ENCODE data around the gene UBA7. TPM values are rescaled to one million over a fixed set of nuclear protein-coding genes. Genes with fewer than 3 reads are reported as not detected.

Gene UBA7
- total and polyA plus RNA-seq, 2 of the 13 experiments (the other 11 are each of a cell fraction or from before 2014, with no cell fraction given) = 9.5 to 16.5 TPM

DNA sequence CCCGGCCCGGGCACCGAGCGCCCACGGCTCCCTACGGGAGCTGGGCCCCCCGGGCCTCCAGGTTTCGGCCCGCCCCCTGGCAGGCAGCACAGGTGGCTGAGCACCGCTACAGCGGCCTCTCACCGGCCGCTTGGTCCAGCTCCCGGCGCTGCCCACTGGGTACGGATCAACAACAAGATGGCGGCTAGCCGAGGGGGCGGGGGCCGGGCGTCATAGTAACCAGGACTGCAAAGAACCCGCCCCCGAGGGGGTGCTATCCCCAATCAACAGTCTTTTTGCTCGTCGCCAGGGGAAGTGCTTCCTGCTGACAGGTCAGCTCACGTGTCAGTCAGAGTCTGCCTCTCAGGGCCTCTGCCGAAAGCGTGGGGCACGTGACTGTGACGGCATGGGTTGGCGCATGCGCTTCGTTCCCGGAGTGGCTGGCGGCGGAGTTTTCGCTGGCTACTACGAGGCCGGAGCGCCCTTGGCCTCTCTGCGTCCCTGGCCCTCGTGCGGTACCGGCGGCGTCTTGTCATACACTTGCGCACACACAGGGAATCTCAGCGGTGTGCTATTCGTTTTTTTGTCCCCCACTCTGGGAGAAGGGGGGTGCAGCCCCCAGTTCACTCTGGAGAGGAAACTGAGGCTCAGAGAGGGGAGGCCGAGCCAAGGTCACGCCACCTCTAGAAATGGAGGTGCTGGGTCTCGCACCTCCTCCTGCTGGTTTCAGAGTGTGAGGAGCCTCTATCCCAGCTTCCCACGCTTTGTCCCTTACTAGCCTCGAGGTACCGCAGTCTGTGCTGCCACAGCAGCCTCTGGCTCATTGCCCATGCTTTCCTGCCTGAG is 27.2 kb downstream of the UBA7 start, which contains the start of gene IP6K1 (continued):
- TF ChIP-seq MBD4 (IDR thresholded peaks at IDR 0.05; ENCODE audit: borderline replicate concordance, low read length) = no peak
- no peak; the same call in 1 of the 2 replicates for TF ChIP-seq ZNF34 (CRISPR knock-in tag; IDR thresholded peaks at IDR 0.05; ENCODE audit: borderline replicate concordance)
- TF ChIP-seq ZNF224 (CRISPR knock-in tag; IDR thresholded peaks at IDR 0.05) = peak; percentile 52; the same call in 1 of the 2 replicates
- TF ChIP-seq, protein P1, sequence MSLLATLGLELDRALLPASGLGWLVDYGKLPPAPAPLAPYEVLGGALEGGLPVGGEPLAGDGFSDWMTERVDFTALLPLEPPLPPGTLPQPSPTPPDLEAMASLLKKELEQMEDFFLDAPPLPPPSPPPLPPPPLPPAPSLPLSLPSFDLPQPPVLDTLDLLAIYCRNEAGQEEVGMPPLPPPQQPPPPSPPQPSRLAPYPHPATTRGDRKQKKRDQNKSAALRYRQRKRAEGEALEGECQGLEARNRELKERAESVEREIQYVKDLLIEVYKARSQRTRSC (CRISPR knock-in tag; IDR thresholded peaks at IDR 0.05; ENCODE audit: low read depth) = no peak
- peak; percentile 81 for TF ChIP-seq SAP130 (CRISPR knock-in tag; IDR thresholded peaks at IDR 0.05; ENCODE audit: low read depth)
- TF ChIP-seq, protein P2, sequence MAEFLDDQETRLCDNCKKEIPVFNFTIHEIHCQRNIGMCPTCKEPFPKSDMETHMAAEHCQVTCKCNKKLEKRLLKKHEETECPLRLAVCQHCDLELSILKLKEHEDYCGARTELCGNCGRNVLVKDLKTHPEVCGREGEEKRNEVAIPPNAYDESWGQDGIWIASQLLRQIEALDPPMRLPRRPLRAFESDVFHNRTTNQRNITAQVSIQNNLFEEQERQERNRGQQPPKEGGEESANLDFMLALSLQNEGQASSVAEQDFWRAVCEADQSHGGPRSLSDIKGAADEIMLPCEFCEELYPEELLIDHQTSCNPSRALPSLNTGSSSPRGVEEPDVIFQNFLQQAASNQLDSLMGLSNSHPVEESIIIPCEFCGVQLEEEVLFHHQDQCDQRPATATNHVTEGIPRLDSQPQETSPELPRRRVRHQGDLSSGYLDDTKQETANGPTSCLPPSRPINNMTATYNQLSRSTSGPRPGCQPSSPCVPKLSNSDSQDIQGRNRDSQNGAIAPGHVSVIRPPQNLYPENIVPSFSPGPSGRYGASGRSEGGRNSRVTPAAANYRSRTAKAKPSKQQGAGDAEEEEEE (CRISPR knock-in tag; IDR thresholded peaks at IDR 0.05; ENCODE audit: borderline replicate concordance) = no peak
- TF ChIP-seq, protein P3, sequence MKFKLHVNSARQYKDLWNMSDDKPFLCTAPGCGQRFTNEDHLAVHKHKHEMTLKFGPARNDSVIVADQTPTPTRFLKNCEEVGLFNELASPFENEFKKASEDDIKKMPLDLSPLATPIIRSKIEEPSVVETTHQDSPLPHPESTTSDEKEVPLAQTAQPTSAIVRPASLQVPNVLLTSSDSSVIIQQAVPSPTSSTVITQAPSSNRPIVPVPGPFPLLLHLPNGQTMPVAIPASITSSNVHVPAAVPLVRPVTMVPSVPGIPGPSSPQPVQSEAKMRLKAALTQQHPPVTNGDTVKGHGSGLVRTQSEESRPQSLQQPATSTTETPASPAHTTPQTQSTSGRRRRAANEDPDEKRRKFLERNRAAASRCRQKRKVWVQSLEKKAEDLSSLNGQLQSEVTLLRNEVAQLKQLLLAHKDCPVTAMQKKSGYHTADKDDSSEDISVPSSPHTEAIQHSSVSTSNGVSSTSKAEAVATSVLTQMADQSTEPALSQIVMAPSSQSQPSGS (CRISPR knock-in tag; IDR thresholded peaks at IDR 0.05) = peak; percentile 73; the same call in 1 of the 2 replicates
- TF ChIP-seq ZNF713 (CRISPR knock-in tag; IDR thresholded peaks at IDR 0.05) = no peak
- TF ChIP-seq SMYD3 (CRISPR knock-in tag; IDR thresholded peaks at IDR 0.05) = no peak
- TF ChIP-seq, protein P4, sequence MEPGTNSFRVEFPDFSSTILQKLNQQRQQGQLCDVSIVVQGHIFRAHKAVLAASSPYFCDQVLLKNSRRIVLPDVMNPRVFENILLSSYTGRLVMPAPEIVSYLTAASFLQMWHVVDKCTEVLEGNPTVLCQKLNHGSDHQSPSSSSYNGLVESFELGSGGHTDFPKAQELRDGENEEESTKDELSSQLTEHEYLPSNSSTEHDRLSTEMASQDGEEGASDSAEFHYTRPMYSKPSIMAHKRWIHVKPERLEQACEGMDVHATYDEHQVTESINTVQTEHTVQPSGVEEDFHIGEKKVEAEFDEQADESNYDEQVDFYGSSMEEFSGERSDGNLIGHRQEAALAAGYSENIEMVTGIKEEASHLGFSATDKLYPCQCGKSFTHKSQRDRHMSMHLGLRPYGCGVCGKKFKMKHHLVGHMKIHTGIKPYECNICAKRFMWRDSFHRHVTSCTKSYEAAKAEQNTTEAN (CRISPR knock-in tag; conservative IDR thresholded peaks at IDR 0.05) = 0 out of 2 replicates have a peak, but pooled peaks have one; percentile 43
- TF ChIP-seq, protein P5, sequence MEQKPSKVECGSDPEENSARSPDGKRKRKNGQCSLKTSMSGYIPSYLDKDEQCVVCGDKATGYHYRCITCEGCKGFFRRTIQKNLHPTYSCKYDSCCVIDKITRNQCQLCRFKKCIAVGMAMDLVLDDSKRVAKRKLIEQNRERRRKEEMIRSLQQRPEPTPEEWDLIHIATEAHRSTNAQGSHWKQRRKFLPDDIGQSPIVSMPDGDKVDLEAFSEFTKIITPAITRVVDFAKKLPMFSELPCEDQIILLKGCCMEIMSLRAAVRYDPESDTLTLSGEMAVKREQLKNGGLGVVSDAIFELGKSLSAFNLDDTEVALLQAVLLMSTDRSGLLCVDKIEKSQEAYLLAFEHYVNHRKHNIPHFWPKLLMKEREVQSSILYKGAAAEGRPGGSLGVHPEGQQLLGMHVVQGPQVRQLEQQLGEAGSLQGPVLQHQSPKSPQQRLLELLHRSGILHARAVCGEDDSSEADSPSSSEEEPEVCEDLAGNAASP (CRISPR knock-in tag; IDR thresholded peaks at IDR 0.05; ENCODE audit: borderline replicate concordance) = no peak; the same call in 1 of the 2 replicates
- TF ChIP-seq MEIS2 (CRISPR knock-in tag; IDR thresholded peaks at IDR 0.05) = peak; percentile 61
- no peak for TF ChIP-seq ZSCAN25 (CRISPR knock-in tag; IDR thresholded peaks at IDR 0.05)
- TF ChIP-seq ZNF17 (CRISPR knock-in tag; IDR thresholded peaks at IDR 0.05) = no peak
- no peak for TF ChIP-seq HMG20B (CRISPR knock-in tag; conservative IDR thresholded peaks at IDR 0.05)
- TF ChIP-seq NFYC (CRISPR knock-in tag; IDR thresholded peaks at IDR 0.05) = peak; percentile 98
- TF ChIP-seq, protein P6, sequence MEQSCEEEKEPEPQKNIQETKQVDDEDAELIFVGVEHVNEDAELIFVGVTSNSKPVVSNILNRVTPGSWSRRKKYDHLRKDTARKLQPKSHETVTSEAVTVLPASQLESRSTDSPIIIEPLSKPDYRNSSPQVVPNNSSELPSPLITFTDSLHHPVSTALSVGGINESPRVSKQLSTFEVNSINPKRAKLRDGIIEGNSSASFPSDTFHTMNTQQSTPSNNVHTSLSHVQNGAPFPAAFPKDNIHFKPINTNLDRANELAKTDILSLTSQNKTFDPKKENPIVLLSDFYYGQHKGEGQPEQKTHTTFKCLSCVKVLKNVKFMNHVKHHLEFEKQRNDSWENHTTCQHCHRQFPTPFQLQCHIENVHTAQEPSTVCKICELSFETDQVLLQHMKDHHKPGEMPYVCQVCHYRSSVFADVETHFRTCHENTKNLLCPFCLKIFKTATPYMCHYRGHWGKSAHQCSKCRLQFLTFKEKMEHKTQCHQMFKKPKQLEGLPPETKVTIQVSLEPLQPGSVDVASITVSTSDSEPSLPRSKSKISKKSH (CRISPR knock-in tag; IDR thresholded peaks at IDR 0.05; ENCODE audit: borderline replicate concordance) = no peak
- TF ChIP-seq ZNF773 (CRISPR knock-in tag; IDR thresholded peaks at IDR 0.05; ENCODE audit: borderline replicate concordance) = no peak; the same call in 1 of the 2 replicates
- TF ChIP-seq SMAD9 (CRISPR knock-in tag; IDR thresholded peaks at IDR 0.05) = no peak
- no peak for TF ChIP-seq SRF (IDR thresholded peaks at IDR 0.05; ENCODE audit: low read depth, low read length)

All from HepG2 (cell line).